ENCODE measurements around the gene POU6F2.
A peak's percentile ranks its signal among the peaks of the same experiment; 100 is the strongest.

Gene POU6F2

DNA sequence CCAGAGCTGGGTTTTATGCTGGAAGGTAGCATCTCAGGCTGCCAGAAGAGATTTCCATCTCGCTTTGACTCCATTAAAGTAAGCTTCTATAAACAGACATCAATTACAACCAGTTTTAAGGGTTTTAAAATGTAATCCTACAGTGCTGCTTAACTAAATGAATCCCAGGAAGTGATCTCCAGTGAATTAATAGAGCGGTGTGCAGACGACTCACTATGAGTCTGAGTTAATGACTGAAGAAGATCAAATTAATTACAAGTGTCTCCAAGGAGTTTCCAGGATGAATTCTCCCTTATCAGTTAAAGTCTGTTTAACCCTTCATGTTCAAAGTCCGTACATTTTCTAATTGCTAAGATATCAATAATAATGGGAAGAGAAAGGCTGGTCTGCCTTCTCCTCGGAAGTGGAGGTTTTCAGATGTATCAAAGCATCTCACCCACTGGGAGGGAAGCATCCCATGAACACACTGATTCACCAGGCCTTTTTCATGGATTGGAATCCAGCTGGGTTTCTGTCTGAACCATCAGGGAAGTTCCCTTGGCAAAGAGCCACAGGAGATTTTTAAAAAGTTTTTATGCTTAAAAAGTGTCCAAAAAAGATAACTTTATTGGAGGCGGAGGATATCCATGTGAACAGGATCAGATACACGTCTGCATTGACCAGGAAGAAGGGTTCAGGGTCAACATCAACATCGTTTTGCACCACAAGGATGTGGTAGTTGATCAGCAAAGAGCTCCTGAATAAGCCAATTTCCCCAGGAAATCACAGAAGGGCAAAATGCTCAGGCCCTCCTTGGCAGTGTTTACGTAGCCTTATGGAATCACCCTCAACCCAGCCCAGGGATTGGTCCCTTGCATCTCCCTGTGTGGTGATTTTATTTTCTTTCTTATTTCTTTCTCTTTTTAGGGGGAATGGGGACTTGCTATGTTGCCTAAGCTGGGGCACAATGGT lies 288.2 kb downstream of the POU6F2 start:
- DNase-seq: no peak

DNA sequence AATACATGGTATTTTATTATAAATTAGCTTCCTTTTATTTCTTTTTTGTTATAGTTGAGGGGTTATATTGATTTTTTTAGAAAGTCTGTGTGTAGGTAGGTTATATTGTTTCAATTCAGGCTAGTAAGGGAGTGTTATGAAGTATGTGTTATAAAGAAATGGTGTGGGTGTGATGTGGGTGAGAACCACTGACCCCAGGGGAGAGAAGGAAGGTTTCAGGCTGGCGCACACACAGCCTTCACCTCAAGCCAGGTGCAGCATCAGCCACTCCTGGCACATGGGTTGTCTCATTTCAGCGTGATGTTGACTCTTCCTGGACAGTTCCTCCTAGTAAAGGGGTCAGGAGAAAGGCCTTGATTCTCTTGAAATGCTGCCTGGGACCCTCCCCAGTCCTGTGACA lies 291.3 kb downstream of the POU6F2 start:
- no peak for DNase-seq

DNA sequence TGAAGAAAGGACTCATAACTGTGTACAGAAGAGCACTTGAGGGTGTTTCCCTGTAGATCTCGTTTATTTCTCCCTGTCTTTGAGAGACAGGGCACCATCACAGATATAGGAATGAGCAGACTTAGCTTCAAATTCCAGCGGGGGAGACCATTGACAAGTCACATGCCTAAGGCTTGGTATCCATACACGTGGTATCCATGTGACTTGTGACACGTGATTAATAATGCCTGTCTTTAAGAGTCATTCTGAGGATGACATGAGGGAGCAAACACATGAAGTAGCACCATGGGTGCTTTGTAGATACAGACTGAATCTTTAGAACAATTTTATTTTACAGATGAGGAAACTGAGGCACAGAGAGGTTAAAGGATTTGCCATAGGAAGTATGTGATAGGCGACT lies 292.3 kb downstream of the POU6F2 start:
- no peak for DNase-seq

DNA sequence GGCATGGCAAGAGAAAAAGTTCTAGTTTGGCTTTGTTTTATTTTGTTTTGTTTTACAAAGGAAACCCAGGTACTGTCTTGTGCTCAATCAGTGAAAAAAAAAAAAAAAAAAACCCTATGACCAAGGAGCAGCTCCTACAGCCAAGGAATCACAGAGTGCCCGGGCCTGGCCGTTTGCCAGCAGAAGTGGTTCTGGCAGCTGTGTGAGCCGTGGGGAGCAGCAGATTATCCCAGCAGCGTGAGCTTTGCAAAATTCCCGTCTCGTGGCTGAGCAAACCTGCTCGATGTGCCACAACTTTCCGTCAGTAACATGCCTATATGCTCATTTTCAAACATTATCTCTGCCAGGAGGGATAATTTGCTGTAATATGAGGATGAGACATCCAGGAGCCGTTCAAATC lies 293.7 kb downstream of the POU6F2 start:
- peak; percentile 51 for DNase-seq

DNA sequence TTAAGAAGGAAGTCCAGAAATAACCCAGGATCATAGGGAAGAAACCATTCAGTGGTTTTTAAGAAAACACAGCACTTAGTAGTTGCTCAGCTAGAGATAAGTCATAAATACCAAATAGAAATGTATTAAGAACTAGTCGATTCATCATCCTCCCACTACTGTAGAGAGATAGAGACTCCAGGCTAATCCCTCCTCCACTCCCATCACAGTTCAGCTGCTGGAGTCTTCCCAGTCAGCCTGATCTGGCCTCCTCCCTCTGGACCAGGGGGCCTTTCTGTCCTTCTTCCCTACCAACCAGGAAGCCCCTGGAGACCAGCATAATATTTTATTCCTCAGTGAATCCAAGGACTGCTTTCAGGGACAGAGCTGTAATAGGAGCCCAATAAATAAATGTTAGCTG lies 294.4 kb downstream of the POU6F2 start:
- no peak for DNase-seq

DNA sequence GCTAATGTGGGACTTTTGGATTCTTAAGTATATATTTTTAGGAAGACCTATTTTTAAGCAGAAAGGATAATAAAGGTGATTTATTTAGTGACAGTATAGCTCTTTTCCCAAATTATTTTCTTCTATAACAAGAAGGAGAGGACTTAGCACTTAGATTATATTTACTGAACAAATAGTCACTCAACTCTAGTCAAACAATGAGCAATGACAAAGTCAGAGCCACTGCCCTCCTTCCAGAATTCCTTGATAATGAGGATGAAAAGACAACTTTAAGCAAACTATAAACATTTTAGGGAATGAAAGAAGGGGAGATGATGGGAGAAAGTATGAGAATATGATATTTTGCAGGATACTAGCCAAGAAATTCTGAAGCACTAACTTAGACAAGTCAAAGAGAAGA lies 295.0 kb downstream of the POU6F2 start:
- DNase-seq: no peak

DNA sequence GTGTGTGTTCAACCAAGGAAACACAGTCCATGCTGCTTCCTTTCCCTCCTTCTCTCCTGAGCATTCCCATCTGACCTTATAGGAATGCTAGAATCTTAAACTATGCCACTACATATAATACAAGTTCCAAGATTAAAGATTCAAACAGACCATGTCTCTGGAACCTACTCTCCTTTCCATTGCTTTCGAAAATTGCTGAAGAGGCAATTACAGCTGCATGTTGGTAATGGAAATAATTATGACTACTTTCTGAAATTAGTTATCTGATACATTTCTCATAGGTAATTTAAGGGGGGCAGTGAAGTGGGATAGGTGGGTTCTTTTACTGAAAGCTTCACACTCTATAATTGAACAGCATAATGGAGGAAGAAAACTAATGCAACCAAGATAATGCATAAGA lies 302.6 kb downstream of the POU6F2 start:
- no peak for DNase-seq

DNA sequence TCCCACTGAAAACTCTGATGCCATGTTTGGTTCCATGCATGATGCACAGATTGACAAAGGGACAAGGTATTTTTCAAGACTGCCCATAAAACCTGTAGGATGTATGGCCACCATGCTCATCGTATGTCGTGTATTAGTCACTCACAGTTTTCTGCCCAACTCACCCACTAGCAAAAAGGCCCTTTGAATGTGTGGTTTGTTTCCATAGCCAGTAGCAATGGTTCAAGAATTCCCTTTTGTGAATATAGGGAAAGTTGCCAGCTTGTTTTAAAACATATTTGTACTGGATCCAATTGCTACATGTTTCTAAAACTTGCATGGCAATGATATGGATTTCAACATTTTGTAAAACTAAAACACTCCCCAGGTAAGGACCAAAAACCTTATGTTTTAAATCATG lies 307.5 kb downstream of the POU6F2 start:
- no peak for DNase-seq

DNA sequence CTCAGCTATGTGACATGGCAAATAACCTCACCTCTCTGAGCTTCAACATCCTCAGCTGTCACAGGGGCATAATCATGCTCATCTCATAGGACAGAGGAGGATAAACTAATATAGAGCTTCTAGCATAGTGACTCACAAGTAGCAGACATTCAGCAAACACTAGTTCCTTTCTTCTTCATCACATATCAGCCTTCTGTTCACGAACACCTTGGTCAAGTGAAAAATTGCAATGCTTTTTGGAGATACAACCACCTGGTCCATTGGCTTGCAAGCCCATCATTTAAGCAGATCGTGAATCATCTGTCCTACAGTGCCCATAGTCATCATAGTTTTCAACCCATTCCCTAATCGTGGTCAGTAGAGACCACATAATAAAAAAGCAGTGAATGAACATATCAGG lies 310.6 kb downstream of the POU6F2 start:
- DNase-seq: no peak

DNA sequence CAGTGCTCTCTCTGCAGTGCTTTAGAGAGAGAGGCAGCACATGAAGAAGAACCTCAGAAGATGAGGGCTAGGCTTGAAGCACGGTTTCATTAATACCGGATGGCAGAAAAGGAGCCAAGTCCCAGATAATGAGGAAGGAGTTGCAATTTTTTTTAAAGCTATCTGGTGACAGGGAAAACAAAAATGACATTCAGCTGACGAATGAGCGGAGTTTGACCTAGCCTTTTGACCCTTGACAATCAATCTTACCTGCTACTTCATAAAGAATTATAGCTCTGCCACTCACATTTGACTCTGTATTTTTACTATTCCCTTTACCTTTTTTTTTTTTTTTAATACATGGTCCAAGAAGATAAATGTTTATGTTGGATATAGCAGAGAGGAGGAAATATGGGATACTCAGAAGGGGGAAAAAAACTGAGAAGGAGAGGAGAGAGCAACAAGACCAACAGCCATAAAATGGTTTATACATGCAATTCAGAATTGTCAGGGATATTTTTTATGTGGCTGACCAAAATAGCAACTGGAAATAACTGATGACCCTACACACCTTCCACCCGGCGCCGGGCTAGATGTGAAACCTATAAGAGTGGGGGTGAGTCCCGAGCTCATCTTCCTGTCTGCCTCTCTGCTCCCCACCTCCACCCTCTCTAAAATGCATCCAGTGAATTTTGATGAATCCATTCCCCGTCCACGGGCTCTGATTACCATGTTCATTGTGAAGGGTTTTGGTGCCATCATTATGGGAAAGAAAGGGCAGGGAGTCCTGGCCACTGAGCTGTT lies 314.1 kb downstream of the POU6F2 start:
- DNase-seq: peak; percentile 53

DNA sequence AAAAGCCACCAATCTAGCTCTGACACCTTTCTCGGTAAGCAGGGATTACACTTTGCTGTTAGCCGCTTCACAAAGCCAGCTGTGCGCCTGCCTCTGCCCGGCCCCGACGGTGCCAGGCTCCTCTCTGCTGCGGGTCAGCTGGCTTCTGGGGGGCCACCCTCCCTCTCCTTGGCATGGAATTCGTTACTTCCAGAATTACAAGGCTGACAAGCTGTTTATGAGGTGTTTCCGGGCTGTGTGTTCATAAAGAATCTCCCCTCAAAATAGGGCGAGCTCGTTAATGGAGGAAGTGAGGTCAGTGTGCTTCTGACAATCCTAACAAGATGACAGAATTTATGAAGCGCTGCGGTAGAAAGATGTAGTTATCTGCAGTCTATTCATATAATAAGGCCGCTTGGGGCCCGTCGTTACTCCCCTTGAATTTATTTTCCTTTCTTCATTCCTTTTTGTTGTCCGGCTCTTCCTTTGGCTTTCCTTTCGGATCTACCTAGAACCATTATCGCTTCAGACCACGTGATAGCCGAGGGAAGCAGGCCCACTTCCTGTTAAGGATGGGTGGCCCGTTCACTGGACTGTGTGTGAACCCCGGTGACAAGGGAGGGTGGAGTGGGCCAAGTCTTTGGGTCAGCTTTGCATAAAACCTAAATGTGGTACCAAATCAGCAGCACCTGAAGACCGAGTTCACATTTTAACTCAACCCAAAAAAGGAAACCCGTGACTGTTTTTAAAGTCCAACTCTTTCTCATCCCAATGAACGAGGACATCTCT lies 315.5 kb downstream of the POU6F2 start:
- no peak for DNase-seq

DNA sequence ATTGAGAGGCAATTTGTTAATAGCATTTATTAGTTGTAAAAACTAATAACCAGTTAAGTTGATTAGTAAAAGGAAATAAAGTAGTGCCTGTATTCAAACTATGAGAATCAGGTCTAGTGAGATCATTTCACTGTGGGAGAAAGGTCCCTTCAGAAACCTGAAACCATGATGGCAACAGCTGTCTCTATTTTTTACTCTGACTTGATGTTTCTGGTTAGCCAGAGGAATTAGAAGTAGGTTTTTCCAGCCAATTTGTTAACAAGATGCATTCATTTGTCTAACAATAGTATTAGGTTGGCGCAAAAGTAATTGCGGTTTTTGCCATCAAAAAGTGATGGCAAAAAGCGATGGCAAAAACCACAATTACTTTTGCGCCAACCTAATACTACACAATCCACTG lies 316.3 kb downstream of the POU6F2 start:
- DNase-seq: no peak

DNA sequence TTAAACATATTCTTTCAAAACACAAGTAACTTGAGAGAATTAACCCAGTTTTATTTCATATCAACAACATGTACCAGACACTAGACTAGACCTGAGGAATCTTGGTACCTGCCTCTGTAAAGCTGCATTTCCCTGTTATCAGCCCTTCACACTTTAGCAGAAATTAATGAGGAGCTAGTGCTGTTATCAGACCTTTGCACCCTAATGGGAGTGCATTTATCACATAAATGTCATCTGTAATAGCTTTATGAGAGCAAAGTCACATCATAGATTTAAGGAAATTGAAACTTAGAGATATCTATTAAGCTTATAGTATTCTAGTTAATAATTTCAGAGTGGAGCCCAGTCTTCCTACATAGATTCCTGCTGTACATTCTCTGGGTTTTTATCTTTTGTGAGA lies 318.1 kb downstream of the POU6F2 start:
- no peak for DNase-seq

DNA sequence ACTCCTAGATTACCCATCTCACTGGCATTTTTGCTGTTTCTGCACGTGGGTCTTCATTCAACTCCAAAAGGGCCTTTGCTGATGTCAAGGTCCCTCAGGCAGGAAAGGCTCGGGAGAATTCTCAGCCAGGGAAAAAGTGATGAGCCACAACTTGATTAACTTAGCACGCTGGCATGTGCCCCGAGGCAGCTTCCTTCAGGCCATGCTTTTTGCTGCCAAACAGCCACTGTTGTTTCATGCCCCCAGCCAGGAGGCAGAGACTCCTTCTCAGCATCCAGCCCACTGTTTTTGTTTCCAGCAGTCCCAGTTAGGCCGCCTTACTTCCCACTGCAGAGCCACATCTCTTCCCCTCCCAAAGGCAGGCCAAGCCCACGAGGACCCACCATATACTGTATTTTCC lies 322.0 kb downstream of the POU6F2 start:
- DNase-seq: no peak

DNA sequence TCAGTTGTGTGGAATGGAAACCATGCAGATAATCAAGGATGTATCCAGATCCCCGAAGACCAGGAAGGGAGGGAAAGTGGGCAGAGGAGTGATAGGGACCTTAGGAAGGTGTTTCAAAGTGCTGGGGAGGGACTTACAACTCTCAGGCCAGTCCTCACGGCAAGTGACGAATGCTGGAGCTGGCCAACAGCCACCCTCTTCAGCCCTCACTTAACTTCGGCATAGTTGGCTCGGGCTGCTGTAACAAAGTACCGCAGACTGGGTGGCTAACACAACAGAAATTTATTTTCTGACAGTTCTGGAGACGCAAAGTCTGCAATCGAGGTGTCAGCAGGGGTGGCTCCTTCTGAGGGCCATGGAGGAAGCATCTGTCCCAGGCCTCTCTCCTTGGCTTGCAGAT lies 322.6 kb downstream of the POU6F2 start:
- no peak for DNase-seq

DNA sequence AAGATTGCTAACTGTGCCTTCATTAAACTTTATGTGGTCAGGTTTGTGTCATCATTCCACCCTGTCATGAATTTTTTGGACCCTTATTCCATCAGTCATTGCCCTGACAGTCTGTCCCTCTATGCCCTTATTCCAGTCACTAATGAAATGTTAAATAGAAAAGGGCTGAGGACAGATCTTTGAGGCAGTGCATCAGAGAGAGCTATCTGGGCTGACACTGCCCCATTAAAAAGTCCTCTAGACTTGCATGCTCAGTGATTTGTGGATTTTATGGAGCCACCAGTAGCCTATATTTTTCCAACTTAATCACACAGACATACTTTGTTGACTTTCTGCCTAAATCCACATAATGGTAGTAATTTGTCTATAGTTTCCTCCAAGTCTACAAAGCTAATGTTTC lies 323.8 kb downstream of the POU6F2 start:
- peak; percentile 9 for DNase-seq

DNA sequence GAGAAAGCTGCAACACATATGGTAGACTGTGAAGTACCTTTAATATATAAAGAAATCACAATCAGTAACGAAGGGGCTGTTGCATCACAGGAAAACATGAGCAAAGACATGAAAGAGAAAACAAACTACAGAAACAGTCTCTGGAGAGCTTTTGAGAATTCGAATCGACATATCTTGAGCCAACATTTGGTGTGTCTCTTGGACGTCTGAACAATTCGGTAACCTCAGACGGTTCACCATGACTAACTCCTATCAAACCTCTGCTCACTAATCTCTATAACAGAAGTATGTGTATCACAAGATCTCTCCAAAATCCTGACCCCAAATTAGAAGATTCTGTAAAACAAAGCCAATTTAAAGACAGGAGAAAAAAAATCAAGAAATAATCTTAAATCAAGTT lies 326.5 kb downstream of the POU6F2 start:
- DNase-seq: no peak

DNA sequence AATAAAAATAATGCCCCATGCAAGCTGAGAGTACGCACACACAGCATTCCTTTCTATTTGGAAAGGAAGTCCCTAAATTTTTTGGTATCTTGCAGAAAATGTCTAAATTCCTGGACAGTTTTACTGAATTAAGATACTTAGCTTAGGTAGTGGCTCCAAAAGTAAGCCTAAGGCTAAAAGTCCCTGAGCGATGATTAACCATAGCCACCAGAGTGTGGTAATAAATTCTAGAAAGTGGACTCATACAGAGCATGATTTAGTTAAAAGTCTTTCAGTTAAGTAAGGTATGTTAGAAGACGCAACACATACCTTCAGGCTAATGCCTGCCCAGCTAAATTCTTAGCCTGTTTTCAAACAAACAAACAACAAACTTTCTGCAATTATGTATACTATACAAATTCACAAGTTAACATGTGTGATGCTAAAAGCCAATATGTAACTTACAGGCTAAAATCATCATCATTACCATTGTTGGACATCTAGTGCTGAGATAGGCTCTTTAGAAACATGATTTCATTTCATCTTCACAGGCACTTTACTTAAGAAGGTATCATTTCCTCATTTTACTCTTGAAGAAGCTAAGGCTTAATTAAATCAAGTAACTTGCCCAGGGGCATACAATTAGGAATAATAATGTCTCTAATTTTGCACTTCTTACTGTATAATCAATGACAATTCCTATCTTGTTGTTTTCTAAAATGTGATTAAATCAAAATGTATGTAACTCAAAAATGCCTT lies 327.1 kb downstream of the POU6F2 start:
- no peak for DNase-seq

DNA sequence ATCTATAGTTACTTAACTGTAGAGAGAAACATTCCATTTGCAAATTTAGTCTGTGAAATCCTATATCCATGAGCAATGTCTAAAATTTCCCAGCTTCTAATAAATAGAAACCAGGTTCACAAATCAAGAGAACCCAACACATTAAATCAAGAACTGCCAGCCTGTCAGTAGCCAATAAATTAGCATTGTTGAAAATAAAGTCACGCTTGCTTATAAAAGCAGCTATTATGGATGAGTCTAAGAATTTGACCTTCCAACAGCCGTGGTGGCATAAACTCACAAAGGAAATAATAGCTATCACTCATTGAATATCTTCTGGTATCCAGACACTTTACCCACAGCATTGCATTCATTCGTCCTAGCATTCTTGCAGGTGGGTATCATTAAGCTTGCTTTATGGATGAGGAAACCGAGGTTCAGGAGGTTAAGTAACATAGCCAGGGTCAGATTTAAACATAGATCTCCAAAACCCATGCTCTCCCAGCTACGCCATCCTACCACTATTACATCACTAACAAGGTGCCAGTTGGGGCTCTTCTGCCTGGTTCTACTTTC lies 328.4 kb downstream of the POU6F2 start:
- DNase-seq: no peak

DNA sequence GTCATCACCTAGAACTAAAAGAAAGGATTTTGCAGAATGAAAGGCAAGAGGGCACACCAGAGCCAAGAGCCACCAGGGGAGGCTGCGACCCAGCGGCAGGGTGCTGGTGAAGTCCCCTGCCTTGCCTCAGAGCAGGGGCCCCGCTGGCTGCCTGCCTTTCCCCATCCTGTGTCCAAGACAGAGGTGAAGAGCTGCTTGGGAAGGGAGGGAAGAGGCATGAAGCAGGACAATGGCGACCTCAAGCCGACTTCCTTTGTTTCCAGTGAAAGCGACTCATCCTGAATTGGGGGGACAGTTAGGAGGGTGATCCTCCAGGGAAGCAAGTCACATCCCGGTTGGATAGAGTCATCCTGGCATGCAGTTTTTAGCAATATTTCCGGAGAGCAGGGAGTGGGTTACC lies 333.0 kb downstream of the POU6F2 start:
- DNase-seq: no peak

DNA sequence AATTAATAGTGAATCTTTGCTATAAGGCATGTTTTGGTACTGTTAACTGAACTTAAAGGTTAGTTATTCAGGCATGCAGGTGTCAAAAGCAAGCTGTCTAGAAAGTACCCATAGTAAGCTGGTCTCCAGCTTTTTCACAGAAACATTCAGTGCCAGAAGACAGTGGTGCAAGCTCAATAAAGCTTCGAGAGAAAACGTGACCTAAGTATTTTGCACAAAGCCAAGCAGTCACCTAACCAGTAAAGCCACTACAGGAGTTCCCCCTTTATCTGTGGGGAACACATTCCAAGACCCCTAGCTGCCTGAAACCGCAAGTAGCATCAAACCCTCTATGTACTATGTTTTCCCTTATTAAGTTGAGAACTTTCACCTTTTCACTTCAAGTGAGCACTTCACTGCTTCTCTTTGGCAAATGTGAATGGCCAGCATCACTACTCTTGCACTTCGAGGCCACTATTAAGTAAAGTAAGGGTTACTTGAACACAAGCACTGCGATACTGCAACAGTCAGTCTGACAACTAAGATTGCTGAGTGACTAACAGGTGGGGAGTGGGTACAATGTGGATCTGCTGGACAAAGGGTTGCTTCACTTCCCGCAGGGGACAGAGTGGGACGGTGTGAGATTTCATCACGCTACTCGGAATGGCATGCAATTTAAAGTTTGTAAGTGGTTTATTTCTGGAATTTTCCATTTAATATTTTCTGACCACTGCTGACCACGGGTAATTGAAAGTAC lies 334.7 kb downstream of the POU6F2 start:
- no peak for DNase-seq

DNA sequence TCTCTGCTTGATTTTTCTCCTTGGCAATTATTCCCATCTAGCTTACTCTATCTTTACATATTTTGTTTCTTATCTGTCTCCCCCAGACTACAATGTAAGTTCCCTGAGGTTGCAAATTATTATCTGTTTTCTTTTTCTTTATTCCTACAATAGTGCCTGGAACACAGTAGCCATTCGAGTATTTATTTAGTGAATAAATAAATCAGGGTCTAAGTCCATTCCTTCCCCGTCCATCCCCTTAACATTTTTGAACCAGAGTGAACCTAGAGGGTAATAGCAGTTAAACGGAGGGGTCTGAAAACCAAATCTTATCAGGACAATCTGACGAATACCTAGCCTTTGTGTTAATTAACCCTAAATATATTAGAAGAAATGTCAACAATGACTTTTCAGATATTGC lies 335.7 kb downstream of the POU6F2 start:
- DNase-seq: no peak

All from NCI-H2227 treated with DMSO at 0.1 percent for 48 hours (cell line).